Measurements from ENCODE around the gene SETDB2. TPM values are rescaled to one million over a fixed set of nuclear protein-coding genes. Genes with fewer than 3 reads are reported as not detected.
A peak's percentile ranks its signal among the peaks of the same experiment; 100 is the strongest.

Gene SETDB2
- total and polyA plus RNA-seq, 2 of the 13 experiments (the other 11 are each of a cell fraction or from before 2014, with no cell fraction given), result 8.1 to 8.7 TPM

- TF ChIP-seq ASH2L (IDR thresholded peaks at IDR 0.05; ENCODE audit: insufficient read length, low read depth, low read length), result peak; percentile 83
- TF ChIP-seq DNMT1 (CRISPR knock-in tag; IDR thresholded peaks at IDR 0.05), result no peak
- peak; percentile 85; the same call in 1 of the 2 replicates for TF ChIP-seq ZFP82 (CRISPR knock-in tag; IDR thresholded peaks at IDR 0.05; ENCODE audit: borderline replicate concordance)
- TF ChIP-seq THYN1 (CRISPR knock-in tag; IDR thresholded peaks at IDR 0.05; ENCODE audit: borderline replicate concordance, low read depth), result peak; percentile 48; the same call in 1 of the 2 replicates
- TF ChIP-seq RBAK (CRISPR knock-in tag; IDR thresholded peaks at IDR 0.05), result no peak
- no peak for TF ChIP-seq ARNT (IDR thresholded peaks at IDR 0.05)
- no peak for TF ChIP-seq ZNF720 (CRISPR knock-in tag; IDR thresholded peaks at IDR 0.05)
- no peak for TF ChIP-seq CERS6 (CRISPR knock-in tag; IDR thresholded peaks at IDR 0.05)
- peak; percentile 69; the same call in 1 of the 2 replicates for TF ChIP-seq ZNF691 (CRISPR knock-in tag; IDR thresholded peaks at IDR 0.05; ENCODE audit: borderline replicate concordance, low read depth)
- TF ChIP-seq TGIF2 (CRISPR knock-in tag; IDR thresholded peaks at IDR 0.05), result peak; percentile 41
- TF ChIP-seq HIVEP1 (CRISPR knock-in tag; IDR thresholded peaks at IDR 0.05), result no peak
- TF ChIP-seq TOPORS (CRISPR knock-in tag; IDR thresholded peaks at IDR 0.05), result no peak; the same call in 1 of the 2 replicates
- TF ChIP-seq KLF16 (CRISPR knock-in tag; IDR thresholded peaks at IDR 0.05), result no peak; a peak in 1 of 4 replicates
- peak; percentile 72; the same call in 1 of the 2 replicates for TF ChIP-seq ZBTB34 (CRISPR knock-in tag; IDR thresholded peaks at IDR 0.05)
- 0 out of 2 replicates have a peak, but pooled peaks have one; percentile 19 for TF ChIP-seq ZNF138 (CRISPR knock-in tag; IDR thresholded peaks at IDR 0.05; ENCODE audit: low read depth)
- TF ChIP-seq POLR2G (IDR thresholded peaks at IDR 0.05; ENCODE audit: low read depth, low read length), result peak; percentile 81
- TF ChIP-seq KLF13 (CRISPR knock-in tag; IDR thresholded peaks at IDR 0.05), result no peak
- TF ChIP-seq ZFY (CRISPR knock-in tag; IDR thresholded peaks at IDR 0.05), result peak; percentile 69
- TF ChIP-seq, protein P1, sequence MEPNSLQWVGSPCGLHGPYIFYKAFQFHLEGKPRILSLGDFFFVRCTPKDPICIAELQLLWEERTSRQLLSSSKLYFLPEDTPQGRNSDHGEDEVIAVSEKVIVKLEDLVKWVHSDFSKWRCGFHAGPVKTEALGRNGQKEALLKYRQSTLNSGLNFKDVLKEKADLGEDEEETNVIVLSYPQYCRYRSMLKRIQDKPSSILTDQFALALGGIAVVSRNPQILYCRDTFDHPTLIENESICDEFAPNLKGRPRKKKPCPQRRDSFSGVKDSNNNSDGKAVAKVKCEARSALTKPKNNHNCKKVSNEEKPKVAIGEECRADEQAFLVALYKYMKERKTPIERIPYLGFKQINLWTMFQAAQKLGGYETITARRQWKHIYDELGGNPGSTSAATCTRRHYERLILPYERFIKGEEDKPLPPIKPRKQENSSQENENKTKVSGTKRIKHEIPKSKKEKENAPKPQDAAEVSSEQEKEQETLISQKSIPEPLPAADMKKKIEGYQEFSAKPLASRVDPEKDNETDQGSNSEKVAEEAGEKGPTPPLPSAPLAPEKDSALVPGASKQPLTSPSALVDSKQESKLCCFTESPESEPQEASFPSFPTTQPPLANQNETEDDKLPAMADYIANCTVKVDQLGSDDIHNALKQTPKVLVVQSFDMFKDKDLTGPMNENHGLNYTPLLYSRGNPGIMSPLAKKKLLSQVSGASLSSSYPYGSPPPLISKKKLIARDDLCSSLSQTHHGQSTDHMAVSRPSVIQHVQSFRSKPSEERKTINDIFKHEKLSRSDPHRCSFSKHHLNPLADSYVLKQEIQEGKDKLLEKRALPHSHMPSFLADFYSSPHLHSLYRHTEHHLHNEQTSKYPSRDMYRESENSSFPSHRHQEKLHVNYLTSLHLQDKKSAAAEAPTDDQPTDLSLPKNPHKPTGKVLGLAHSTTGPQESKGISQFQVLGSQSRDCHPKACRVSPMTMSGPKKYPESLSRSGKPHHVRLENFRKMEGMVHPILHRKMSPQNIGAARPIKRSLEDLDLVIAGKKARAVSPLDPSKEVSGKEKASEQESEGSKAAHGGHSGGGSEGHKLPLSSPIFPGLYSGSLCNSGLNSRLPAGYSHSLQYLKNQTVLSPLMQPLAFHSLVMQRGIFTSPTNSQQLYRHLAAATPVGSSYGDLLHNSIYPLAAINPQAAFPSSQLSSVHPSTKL (CRISPR knock-in tag; IDR thresholded peaks at IDR 0.05), result peak; percentile 7
- TF ChIP-seq ERF (CRISPR knock-in tag; IDR thresholded peaks at IDR 0.05), result peak; percentile 76
- TF ChIP-seq PBX2 (CRISPR knock-in tag; IDR thresholded peaks at IDR 0.05), result no peak
- peak; percentile 90 for TF ChIP-seq NFYB (CRISPR knock-in tag; IDR thresholded peaks at IDR 0.05)
These were observed at the start of gene SETDB2, which contains the start of gene CAB39L (continued) for GRCh38 chr13:49443704-49444523.
